Ishikawa (cell line): ENCODE data around the gene TEX35.
A peak's percentile ranks its signal among the peaks of the same experiment; 100 is the strongest.

Source experiments
- CEBPB ChIP-seq: IDR thresholded peaks from 2 replicates; pipeline ENCODE4 v1.6.1; 2012
- CREB1 ChIP-seq: IDR thresholded peaks from 2 replicates; pipeline ENCODE4 v1.6.1; 2012; ENCODE audit warnings: low read depth
- EGR1 ChIP-seq: IDR thresholded peaks from 2 replicates; pipeline ENCODE4 v1.6.1; 2012
- EP300 ChIP-seq: IDR thresholded peaks from 2 replicates; pipeline ENCODE4 v1.6.1; 2012; ENCODE audit warnings: borderline replicate concordance
- FOXM1 ChIP-seq: IDR thresholded peaks from 2 replicates; pipeline ENCODE4 v1.6.1; 2012; ENCODE audit warnings: low read depth, borderline replicate concordance
- MAX ChIP-seq: IDR thresholded peaks from 2 replicates; pipeline ENCODE4 v1.6.1; 2012
- NFIC ChIP-seq: IDR thresholded peaks from 2 replicates; pipeline ENCODE4 v1.6.1; 2012
- RAD21 ChIP-seq: IDR thresholded peaks from 2 replicates; pipeline ENCODE4 v1.6.1; 2012; ENCODE audit warnings: low read depth
- REST ChIP-seq: IDR thresholded peaks from 2 replicates; pipeline ENCODE4 v1.6.1; 2012; ENCODE audit warnings: low read depth, mild to moderate bottlenecking
- TAF1 ChIP-seq: IDR thresholded peaks from 2 replicates; pipeline ENCODE4 v1.6.1; 2012; ENCODE audit warnings: low read depth, mild to moderate bottlenecking
- TCF12 ChIP-seq: IDR thresholded peaks from 2 replicates; pipeline ENCODE4 v1.6.1; 2012; ENCODE audit warnings: low read depth
- TEAD4 ChIP-seq: IDR thresholded peaks from 2 replicates; pipeline ENCODE4 v1.6.1; 2012
- YY1 ChIP-seq: IDR thresholded peaks from 2 replicates; pipeline ENCODE4 v1.6.1; 2012; ENCODE audit warnings: low read depth
- ZBTB7A ChIP-seq: IDR thresholded peaks from 2 replicates; pipeline ENCODE4 v1.6.1; 2012; ENCODE audit warnings: low read depth
- TF ChIP-seq, protein P1 (sequence below): IDR thresholded peaks from 2 replicates; pipeline ENCODE4 v1.6.1; 2012

The TEX35 gene

GRCh38 chr1:178510155-178510554 lies 2.8 kb upstream of the TEX35 start:
- TF ChIP-seq RAD21 (no peak), TAF1 (no peak), NFIC (no peak), CREB1 (no peak), EGR1 (no peak), ZBTB7A (no peak), REST (no peak), TEAD4 (no peak), EP300 (no peak)

DNA sequence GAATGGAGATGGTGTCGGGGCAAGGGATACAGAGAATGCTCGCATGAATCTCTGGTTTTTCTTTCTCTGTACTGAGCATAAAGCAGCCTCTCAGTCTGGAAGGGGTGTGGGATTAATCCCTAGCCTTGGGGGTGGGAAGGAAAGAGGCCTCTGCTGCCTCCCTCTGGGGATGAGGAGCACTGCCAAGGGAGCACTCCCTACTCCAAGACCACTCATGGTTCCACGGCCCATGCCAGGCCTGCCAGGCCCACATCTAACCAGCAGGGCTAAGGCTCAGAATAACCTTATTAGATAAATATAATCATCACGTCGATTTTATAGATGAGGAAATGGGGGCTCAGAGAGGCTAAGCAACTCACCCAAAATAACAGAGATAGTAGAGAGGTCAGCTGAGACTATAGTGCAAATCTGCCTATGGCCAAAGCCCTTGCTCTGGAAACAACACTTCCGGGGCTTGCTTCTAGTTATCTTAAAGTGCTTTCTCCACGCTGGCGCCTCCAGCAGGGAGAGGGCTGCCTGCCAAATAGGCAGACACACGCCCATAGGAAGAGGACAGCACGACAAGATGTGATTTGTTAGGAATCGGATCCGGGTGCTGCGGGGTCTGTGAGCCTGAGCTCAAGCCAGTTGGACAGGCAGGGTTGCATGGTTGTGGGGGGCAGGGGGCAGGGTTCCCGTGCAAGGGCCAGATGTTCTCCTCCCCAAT lies 522 bp downstream of the TEX35 start:
- TF ChIP-seq, protein P1, sequence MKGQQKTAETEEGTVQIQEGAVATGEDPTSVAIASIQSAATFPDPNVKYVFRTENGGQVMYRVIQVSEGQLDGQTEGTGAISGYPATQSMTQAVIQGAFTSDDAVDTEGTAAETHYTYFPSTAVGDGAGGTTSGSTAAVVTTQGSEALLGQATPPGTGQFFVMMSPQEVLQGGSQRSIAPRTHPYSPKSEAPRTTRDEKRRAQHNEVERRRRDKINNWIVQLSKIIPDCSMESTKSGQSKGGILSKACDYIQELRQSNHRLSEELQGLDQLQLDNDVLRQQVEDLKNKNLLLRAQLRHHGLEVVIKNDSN, result no peak
- TF ChIP-seq EGR1, result no peak
- no peak for TF ChIP-seq TEAD4
- peak; percentile 26; the same call in 1 of the 2 replicates for TF ChIP-seq RAD21
- TF ChIP-seq TCF12, result no peak
- TF ChIP-seq CEBPB, result no peak
- TF ChIP-seq YY1, result no peak
- TF ChIP-seq ZBTB7A, result no peak
- no peak for TF ChIP-seq CREB1
- TF ChIP-seq FOXM1, result no peak
- no peak for TF ChIP-seq MAX
- no peak for TF ChIP-seq REST
- TF ChIP-seq EP300, result no peak
- TF ChIP-seq TAF1, result no peak
- 0 out of 2 replicates have a peak, but pooled peaks have one; percentile 29 for TF ChIP-seq NFIC

DNA sequence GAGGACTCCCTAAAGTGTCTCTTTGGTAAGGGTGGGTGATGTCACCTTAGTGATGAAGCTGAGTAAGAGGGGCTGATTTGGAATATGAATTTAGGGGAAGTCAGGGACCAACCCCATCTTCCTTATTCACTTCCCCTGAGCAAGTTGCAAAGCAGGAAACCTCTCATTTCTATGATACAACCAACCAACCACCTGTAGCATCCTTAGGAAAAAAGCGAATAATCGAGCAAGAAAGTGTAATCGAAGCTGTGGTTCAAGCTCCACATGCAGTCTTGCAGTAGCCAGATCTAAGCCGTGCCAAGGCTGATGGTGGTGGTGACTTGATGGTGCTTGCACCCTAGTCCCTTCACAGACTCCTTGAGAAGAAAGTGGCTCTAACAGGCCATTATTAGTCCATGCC lies 3.2 kb downstream of the TEX35 start:
- TF ChIP-seq MAX (no peak), FOXM1 (no peak), CREB1 (no peak), TAF1 (no peak)

GRCh38 chr1:178518894-178519293 lies 6.0 kb downstream of the TEX35 start:
- TF ChIP-seq NFIC (no peak), TAF1 (no peak), MAX (no peak), TCF12 (no peak), YY1 (no peak), EP300 (no peak), FOXM1 (no peak), REST (no peak), CEBPB (no peak), ZBTB7A (no peak), EGR1 (no peak), CREB1 (no peak), TEAD4 (no peak), RAD21 (no peak)
- TF ChIP-seq, protein P1, result no peak
